K562 (cell line): ENCODE results near the gene ZKSCAN3.

Source experiments
- CTCF ChIP-seq, 3 experiments: IDR thresholded peaks in 2 of 3; conservative IDR thresholded peaks in 1 of 3; 2 replicates each; pipeline ENCODE4 v1.5.1; 2011 to 2012; ENCODE audit warnings: low read length in 3 of 3, mild to moderate bottlenecking in 3 of 3, control low read depth in 2 of 3, improper control_type of control experiment in 1 of 3, inconsistent platforms in 1 of 3, low read depth in 1 of 3, mixed read lengths in 1 of 3, moderate library complexity in 1 of 3; ENCODE audit not compliant: insufficient read depth in 2 of 3
- MXI1 ChIP-seq: IDR thresholded peaks from 2 replicates; pipeline ENCODE4 v1.6.1; 2011; ENCODE audit warnings: low read depth, mild to moderate bottlenecking, improper control_type of control experiment, low read length

GRCh38 chr6:28378644-28379043 is 28.9 kb downstream of the ZKSCAN3 start:
- no peak for TF ChIP-seq CTCF (IDR thresholded peaks at IDR 0.05 in 2 of 3, conservative IDR thresholded peaks at IDR 0.05 in 1 of 3; ENCODE audit: insufficient read depth in 2 of 3, low read depth in 1 of 3, low read length in 3 of 3)
- TF ChIP-seq MXI1, result no peak
